GM12874 (cell line): ENCODE measurements around the gene MYO10.

ENCODE experiments used
- CTCF ChIP-seq: IDR thresholded peaks from 2 replicates; pipeline ENCODE4 v1.5.1; 2011; ENCODE audit warnings: low read depth, mild to moderate bottlenecking, control low read depth, low read length, moderate library complexity; ENCODE audit not compliant: insufficient read depth

The MYO10 gene

GRCh38 chr5:16721151-16722096, 214.7 kb downstream of the MYO10 start:
- no peak for TF ChIP-seq CTCF

- TF ChIP-seq CTCF, result no peak
These were observed 222.6 kb downstream of the MYO10 start for GRCh38 chr5:16713386-16713928.

- no peak for TF ChIP-seq CTCF
These were observed 223.5 kb downstream of the MYO10 start for GRCh38 chr5:16712620-16713019.

- no peak for TF ChIP-seq CTCF
These were observed 223.9 kb downstream of the MYO10 start for GRCh38 chr5:16712178-16712577.

- TF ChIP-seq CTCF, result no peak
These were observed 226.2 kb downstream of the MYO10 start for GRCh38 chr5:16709691-16710433.

GRCh38 chr5:16707869-16708192, 228.3 kb downstream of the MYO10 start:
- TF ChIP-seq CTCF, result no peak

GRCh38 chr5:16707168-16707868, 228.8 kb downstream of the MYO10 start:
- no peak for TF ChIP-seq CTCF
